ENCODE results near the gene TBXA2R.

DNA sequence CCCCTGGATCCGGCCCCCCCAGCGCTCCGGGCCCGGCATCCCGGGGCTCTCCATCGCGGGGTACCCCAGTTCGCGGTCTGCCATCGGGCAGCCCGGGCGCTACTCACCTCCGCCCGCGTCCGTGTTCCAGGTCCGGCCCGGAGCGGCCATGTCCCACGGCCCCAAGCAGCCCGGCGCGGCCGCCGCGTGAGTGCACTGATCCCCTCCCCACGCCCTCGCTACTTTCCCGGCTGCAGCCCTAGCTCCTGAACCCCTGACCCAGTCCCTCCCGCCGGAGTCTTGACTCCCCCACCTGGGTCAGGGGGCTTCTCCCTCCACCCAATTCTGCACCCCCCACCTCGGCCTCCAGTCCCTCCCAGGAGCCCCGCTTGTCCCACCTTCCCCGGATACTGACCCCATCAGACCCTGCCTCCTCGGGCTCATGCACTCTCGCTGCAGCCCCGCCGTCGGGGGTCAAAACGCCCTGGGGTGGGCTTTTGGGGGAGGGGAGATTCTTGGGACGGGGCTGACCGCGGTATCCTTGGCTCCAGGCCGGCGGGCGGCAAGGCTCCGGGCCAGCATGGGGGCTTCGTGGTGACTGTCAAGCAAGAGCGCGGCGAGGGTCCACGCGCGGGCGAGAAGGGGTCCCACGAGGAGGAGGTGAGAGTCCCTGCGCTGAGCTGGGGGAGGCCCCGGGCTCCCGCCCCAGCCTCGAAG, 33.4 kb downstream of the TBXA2R start:
- TF ChIP-seq, protein P1, sequence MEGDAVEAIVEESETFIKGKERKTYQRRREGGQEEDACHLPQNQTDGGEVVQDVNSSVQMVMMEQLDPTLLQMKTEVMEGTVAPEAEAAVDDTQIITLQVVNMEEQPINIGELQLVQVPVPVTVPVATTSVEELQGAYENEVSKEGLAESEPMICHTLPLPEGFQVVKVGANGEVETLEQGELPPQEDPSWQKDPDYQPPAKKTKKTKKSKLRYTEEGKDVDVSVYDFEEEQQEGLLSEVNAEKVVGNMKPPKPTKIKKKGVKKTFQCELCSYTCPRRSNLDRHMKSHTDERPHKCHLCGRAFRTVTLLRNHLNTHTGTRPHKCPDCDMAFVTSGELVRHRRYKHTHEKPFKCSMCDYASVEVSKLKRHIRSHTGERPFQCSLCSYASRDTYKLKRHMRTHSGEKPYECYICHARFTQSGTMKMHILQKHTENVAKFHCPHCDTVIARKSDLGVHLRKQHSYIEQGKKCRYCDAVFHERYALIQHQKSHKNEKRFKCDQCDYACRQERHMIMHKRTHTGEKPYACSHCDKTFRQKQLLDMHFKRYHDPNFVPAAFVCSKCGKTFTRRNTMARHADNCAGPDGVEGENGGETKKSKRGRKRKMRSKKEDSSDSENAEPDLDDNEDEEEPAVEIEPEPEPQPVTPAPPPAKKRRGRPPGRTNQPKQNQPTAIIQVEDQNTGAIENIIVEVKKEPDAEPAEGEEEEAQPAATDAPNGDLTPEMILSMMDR (IDR thresholded peaks at IDR 0.05) = no peak
- TF ChIP-seq POLR2A (IDR thresholded peaks at IDR 0.05) (no peak), POLR2AphosphoS5 (IDR thresholded peaks at IDR 0.05) (no peak)
